ENCODE measurements around the gene ARPC5L.
"Not testable (repeated sequence)": the region's sequence is repeated elsewhere in the genome, so short reads cannot be mapped to it uniquely, and the experiment has no call there.

Gene ARPC5L

DNA sequence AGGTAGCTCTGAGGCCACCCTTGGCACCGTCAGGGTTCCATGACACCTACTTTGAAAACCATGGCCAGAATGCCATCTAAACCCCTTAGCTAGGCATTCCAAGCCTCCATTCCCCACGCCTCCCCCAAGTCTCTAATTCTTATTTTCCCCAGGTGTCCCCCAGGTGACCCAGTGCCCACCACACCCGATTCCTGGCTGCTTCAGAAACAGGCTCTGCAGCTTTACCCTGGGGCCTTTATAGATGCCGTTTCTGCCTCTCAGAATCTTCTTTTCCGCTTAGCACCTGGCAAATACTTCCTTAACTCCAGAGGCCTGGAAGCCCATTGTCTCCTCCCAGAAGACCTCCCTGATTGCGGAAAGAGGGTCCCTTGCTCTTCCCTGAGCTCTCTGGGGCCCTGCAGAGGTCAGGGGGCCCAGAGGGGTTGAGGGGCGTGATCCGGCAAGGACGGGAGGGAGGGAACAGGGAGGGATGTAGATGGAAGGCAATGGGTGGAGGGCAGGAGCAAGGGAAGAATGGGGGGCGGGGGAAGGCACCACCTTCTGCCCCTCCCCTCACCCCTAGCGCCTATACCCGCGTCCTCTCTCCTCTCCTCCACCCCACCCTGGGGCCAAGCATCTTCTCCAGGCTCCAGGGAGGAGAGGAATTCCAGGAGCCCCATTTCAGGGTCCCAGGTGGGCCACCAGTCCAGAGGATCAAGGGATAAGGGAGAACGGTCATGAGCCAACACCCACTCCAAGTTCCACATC, 20.7 kb upstream of the ARPC5L start:
- DNase-seq, result no peak

DNA sequence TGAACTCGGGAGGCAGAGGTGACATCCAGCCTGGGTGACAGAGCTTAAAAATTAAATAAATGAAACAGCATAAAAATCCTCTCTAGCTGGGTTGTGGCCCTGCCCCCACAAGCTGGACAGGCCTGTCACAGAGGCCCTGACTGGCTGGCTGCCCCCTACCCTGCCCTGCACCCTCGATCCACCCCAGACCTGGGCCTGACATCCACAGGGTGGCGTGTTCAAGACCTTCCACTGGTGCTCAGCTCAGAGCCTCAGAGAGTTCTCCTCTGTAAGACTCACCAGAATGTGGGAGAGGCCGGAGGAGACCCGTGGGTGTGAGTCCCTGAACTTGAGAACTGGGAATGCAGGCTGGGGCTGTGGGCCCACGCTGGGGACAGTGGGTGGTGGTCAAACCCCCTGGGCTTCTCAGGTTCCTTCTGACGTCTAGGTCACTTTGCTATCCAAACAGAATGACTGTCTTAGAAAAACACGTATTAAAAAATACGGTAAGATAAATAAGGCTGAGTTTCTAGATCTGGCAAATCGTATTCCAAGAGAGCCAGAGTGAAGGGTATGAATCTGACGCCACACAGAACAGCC, 18.4 kb upstream of the ARPC5L start:
- DNase-seq, result no peak

DNA sequence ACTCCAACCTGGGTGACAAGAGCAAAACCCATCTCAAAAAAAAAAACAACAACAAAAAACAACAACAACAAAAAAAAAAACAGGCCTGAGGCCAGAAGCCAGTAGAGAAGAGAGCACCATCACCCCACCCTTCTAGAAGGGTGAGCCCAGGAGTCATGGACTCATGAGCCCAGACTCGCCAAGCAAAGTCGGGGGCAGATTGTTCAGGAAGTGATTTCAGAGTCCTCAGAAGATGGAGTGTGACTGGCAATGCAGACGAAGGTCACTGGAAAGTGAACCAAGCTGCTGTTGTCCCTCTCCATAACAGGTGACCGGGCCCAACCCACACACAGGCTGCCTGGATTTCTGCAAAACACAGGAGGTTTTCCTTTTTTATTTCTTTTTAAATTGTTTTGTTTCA, 17.6 kb upstream of the ARPC5L start:
- no peak for DNase-seq

DNA sequence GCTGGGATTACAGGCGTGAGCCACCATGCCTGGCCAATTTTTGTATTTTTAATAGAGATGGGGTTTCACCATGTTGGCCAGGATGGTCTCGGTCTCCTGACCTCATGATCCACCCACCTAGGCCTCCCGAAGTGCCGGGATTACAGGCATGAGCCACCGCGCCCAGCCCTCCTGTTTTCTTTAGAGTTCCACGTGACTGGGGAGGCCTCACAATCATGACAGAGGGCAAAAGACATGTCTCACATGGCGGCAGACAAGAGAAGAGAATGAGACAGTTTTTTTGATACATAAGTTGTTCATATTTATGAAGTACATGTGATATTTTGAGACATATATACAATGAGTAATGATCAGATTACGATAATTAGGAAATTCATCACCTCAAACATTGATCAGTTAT, 15.5 kb upstream of the ARPC5L start:
- DNase-seq, result not testable (repeated sequence)

DNA sequence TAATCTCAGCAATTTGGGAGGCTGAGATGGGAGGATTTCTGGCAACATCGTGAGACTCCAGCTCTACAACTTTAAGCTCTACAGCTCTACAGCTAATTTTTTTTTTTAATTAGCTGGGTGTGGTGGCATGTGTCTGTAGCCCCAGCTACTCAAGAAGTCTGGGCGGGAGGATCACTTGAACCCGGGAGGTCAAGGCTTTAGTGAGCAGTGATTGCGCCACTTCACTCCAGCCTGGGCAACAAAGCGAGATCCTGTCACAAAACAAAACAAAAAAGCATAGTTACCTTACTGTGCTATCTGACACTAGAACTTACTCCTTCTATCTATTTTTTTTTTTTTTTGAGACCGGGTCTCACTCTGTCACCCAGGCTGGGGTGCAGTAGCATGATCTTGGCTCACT, 15.0 kb upstream of the ARPC5L start:
- DNase-seq, result no peak

DNA sequence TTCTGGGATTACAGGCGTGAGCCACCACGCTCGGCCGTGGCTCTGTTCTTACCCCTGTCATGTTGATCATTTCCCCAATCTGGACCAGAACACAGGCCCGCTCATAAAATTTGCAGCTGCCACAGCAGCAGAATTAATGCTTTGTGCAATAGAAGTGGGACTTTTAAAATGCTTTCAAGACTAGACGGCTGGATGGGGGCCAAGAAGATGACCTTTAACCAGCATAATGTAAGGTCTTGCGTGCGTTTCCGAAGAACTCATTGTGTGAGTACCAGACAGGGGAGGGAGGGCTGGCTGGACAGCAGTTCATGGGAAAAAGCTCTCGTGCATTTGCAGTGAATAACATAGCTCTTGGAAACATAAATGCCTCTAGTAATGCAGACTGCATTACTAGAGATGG, 12.1 kb upstream of the ARPC5L start:
- DNase-seq, result no peak

DNA sequence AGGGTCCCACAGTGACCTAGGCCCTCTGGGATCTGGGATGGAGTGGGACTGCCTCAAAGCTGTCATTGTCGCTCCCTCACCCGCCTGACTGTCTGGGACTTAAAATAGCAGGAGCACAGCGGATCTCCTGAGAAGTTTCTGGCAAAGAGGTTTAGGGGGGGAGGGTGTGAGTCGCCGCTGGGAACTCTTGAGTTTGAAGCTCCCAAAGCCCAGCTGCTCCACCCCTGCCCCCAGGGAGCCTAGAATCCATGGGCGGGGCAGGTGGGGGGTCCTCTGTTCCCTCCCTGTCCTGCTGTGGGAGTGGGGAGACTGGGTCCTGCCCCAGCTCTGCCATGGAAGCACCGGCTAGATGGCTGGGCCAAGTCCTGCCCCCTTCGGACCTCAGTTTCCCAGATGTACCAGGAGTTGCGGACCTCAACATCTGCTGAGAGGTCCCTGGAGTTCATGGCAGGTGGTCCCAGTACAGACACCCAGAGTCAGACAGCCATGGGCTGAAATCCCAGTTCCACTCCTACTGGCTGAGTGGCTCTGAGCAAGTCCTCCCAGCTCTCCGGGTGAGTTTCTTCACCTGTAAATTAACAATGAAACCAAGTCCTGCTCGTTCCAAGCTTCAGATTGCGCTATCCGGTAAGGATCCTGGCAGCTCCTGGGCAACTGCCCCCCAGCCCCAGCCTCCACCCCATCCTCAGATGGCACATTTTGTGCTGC, 9.7 kb upstream of the ARPC5L start:
- DNase-seq, result no peak

DNA sequence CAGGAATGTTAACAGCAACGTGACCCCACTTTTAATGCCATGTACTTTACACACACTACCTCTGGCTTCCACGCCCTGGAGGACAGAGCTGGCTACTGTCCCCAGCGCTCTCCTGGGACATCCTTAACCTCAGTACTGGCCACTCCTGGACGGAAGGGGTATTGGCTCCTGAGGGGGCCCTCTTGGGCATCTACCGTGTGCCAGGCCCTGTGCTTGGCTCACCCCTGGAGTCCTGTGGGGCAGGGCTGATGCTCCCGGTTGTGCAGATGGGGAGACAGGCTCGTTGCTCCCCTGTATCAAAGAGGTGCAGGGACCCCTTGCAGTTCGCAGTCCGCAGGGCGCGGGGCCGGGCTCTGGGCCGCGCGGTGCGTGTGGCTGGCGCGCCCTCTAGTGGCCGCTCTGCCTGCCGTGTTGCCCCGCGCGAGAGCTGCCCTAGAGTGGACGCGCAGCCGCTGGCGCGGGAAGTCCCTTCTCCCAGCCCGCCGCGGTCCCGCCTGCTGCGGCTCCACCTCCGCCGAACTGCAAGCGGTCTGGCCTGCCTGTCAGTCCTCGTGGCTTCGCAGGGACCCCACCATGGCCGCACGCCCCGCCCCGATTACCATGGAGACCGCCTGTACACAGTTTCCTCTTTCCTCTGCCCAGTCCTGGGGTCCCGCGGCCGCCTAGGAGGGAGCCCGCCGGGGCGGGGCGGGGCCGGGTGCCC, 8.9 kb upstream of the ARPC5L start, which contains the start of gene WDR38:
TSS of gene WDR38 (plus strand) at position 632 of the 703 bp plus-strand sequence. CDS start 72 bp downstream, outside the sequence.
- DNase-seq, result peak; percentile 73

DNA sequence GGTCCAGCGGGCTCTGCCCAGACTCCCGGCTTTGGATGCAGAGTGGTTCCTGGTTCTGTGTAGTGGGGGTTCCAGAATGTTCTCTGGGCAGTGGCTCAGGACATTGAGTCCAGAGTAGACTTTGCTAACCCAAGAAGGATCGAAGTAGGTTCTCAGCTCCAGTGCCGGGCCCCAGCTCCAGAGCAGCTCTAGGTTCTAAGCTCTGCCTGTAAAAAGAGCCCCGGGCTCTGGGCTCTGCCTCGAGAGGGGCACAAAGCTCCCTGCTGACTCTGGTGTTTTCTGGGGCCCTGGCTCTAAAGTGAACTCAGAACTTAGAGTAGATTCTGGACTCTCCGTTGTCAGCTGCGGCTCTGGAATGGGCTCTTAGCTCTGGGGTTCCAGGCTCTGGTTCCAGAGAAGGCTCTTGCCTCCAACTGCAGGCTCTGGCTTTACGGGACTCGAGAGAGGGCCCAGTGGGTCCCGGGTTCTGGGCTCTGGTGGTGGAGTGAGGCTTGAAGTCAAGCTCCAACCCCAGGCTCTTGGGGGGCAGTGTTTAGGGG, 8.3 kb upstream of the ARPC5L start:
- no peak for DNase-seq

DNA sequence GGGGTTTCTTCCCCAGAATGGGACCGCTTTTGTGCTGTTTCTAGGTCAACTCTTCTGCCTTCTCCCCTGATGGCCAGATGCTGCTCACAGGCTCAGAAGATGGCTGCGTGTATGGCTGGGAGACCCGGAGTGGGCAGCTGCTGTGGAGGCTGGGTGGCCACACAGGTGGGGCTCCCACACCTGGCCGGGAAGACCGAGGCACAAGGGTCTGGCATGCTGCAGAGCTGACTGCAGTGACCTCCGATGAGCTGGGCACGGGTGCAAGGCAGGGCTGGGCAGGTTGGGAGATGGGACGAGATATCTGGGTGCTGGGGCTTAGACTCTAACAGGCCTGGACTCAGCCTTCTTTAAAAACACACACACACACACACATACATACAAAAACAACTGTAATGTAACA, 7.8 kb upstream of the ARPC5L start:
- no peak for DNase-seq

DNA sequence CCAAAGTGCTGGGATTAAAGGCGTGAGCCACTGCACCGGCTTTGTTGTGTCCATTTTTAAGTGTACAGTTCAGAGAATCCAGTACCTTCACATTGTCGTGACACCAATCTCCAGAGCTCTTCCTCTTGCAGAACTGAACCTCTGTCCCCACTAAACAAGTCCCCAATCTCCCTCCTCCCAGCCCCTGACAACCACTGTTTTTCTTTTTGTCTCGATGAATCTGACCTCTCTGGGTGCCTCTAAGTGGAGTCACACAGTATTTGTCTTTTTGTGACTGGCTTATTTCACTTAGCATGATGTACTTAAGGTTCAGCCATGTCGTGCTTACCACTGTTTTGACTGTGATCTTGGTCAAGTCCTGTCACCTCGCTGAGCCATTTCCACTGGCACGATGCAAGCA, 7.1 kb upstream of the ARPC5L start:
- DNase-seq, result no peak

DNA sequence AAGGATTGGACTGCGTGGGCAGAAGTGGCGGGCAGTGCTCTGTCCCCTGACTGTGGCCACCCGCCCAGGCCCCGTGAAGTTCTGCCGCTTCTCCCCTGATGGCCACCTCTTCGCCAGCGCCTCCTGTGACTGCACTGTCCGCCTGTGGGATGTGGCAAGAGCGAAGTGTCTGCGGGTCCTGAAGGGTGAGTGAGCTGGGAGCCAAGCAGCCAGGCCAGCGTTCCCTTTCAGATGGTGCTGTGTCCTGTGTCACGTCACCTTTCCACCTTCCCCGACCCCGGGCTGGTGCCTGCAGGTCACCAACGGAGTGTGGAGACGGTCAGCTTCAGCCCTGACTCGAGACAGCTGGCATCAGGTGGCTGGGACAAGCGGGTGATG, 6.4 kb upstream of the ARPC5L start:
- DNase-seq, result no peak

DNA sequence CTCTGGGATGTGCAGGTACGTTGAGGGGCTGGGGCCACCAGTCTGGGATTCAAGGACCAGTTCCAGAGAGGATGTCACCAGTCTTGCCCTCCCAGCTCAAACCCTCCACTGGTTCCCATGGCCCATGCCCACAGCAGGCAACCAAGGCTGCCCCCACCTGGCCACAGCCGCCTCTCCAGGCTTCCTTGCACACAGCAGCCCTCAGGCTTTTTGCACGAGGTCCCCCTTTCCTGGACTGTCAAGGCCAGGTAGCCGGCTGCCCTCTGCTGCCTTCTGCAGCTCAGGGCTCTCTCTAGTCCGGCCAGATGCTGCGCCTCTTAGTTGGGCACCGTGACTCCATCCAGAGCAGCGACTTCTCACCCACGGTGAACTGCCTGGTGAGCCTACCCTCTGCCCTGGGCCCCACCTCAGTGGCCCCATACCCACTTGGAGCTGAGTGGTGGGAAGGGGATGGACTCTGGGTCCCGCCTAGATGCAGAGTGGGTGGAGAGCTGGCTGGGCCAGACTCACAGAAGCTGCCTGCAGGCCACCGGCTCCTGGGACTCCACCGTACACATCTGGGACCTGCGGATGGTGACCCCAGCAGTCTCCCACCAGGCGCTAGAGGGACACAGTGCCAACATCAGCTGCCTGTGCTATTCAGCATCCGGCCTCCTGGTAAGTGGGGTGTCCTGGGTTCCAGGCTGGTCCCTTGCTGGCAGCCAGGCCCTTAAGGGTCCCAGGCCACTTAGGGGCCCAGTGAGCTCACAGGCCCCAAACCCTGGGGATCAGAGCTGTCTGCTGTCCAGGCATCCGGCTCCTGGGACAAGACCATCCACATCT, 5.8 kb upstream of the ARPC5L start:
- DNase-seq, result no peak

DNA sequence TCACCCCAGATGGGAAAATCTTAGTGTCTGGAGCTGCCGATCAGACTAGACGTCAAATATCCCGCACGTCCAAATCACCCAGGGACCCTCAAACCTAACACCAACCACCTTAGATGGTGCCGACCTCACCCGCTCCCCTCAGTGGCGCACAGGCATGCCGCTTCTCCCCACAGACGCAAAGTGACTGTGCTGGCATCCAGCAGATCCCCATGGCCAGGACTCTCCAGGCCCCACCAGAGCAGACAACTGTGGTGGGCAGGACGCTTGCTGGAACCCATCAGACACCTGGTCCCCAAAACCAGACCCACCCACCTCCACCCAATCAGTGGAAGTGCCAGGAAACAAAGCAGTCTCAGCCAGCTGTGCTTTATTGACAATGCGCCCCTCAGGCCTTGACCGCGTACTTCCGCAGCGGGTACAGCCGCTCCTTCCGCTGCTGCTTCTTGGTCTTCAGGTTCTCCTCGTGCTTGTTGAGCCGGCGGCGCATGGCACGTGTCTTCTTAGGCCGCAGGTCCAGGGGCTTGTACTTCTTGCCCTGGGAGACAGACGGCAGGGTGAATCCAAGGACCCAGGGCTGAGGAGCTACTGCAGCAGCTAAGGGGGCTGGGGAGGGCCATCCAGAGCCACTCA, 4.3 kb upstream of the ARPC5L start:
- DNase-seq, result no peak

DNA sequence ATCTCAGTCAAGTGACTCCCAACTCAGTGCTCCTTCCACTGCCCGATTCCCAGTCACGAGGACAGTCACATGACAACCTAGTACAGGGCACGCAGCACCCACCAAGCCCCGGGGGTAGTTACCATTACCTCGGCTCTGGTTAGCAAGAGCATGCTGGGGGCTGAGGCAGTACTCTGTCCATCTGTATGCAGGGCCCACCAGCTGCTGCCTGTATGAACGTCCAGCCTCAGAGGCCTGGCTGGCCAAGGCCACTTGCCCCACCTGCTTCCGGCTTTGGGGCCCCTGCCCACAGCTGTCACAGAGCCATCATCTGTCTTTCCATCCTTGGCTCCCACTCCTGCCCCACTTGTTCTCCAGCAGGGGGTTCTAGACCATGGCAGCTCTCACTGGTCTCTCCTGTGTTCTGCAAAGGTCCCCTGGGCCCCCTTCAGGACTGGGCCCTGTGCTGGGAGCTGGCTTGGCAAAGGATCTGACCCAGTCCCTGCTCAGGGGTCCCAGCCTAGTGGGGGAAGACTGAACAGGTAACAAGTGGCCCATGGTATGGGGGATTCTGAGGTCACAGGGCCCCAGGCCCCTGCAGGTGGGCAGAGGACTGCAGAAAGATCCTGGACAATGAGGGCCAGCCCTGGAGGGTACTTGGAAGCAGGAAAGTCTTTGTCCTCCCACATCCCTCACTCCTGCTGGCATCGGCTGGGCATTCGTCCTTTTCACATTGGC, 3.4 kb upstream of the ARPC5L start:
- no peak for DNase-seq

DNA sequence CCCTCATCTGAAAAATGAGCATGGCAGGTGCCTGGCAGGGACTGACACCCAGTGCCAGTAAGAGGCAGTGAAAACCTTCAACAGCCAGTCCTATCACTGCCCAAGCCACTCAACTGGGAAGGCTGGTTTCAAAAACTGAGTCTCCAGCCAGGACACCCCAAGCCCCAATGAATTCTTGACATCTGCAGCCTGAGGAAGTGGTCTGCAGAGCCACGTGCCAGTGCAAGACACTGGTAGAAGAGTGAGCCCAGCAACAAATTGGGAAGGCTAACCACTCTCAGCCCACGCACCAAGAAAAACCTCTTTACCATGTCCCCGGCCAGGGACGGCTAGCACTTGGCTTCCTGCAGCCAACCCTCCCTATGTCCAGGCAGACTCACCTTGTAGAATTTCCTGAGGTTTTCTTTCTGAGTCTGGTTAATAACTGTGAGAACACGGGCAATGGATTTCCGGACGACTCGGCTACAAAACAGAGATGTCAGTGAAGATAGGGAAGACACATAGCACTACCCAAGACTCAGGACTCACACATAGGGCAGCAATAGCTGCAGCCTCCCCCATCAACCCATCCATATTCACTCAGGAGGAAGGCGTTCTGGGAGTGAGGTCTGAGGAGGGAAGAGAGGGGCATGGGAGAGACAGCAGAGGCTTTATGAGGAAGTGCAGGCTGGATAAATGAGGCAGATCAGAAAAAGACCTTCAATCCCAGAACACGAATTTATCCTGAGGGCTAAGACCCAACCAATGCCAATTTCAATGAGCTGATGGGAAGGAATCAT, 1.9 kb upstream of the ARPC5L start:
- DNase-seq, result no peak

DNA sequence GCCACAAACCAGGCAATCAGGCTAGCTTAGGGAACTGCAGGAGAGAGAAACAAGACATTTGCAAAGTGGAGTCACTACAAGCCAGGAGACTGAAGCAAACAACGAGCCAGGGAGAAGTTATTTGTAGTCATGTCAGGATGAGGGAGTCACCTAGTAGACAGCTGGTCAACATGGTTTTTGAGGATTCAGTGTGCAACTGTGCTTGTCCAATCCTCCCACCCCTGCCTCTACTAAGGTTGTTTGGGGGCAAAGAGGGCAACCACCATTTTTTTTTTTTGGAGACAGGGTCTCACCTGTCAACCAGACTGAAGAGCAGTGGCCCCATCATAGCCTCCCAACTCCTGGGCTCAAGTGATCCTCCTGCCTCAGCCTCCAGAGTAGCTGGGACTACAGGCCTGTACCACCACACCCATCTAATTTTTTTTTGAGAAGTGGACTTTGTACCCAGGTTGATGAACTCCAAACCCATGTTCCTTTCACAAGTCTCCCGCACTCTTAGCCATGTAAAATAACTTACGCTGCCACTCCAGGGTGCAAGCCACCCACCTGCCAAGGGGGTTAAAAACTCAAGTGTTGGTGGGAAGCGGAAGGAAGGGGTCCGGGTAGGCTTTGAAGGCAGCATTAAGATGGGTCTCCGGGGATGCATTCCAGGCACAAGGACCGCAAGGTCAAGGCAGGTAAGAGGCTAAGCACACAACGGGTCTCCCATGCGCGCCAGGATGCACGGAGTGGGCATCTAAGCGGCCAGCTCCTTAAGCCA, 1.2 kb upstream of the ARPC5L start:
- no peak for DNase-seq

DNA sequence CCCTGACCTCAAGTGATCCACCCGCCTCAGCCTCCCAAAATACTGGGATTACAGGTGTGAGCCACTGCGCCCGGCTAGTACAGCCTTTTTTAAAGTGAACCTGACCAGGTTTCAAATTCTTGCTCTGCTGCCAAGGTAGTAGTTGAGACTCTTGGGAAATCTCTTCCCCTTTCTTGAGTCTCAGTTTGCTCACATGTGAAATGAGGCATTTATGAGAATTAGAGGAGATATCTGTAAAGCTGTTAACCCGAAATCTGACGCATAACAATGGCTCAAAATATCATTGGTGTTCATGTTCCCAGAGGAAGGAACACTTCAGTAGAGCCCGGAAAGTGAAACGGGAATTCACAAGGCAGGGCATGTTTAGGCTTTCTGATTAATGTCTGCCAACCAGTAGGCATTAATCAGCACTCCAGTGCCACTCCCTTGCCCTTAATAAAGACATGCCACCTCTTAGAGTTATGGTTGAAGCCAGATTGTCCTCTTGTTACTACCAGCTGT, 1.5 kb downstream of the ARPC5L start:
- DNase-seq, result peak; percentile 49

All from NCI-H510A treated with DMSO at 0.1 percent for 48 hours (cell line).